ENCODE data around the gene GATC.
A peak's percentile ranks its signal among the peaks of the same experiment; 100 is the strongest.

GATC gene

GRCh38 chr12:120445911-120446843 lies at the start of gene GATC, which contains the start of gene TRIAP1:
Gene GATC (plus strand): TSS chr12:120446444. CDS start chr12:120446481, 37 bp downstream.
Gene TRIAP1 (minus strand): TSS chr12:120446384. CDS start chr12:120446372, 12 bp downstream.
- peak; percentile 31 for DNase-seq

GRCh38 chr12:120397824-120398540 lies 48.3 kb upstream of the GATC start:
- no peak for DNase-seq

GRCh38 chr12:120399531-120399930 lies 46.7 kb upstream of the GATC start:
- no peak for DNase-seq

GRCh38 chr12:120402217-120402616 lies 44.0 kb upstream of the GATC start:
- DNase-seq: no peak

- no peak for DNase-seq
Observed at GRCh38 chr12:120403869-120404268, 42.4 kb upstream of the GATC start.

- DNase-seq: no peak
Observed at GRCh38 chr12:120404271-120404670, 42.0 kb upstream of the GATC start.

- no peak for DNase-seq
Observed at GRCh38 chr12:120406069-120406468, 40.2 kb upstream of the GATC start.

GRCh38 chr12:120406553-120406952 lies 39.7 kb upstream of the GATC start:
- no peak for DNase-seq

- no peak for DNase-seq
Observed at GRCh38 chr12:120408771-120409170, 37.5 kb upstream of the GATC start.

- no peak for DNase-seq
Observed at GRCh38 chr12:120412421-120412820, 33.8 kb upstream of the GATC start.

GRCh38 chr12:120413901-120414695 lies 32.1 kb upstream of the GATC start:
- DNase-seq: no peak

- no peak for DNase-seq
Observed at GRCh38 chr12:120416490-120417216, 29.6 kb upstream of the GATC start.

- no peak for DNase-seq
Observed at GRCh38 chr12:120417917-120418580, 28.2 kb upstream of the GATC start.

GRCh38 chr12:120421701-120422100 lies 24.5 kb upstream of the GATC start:
- DNase-seq: no peak

GRCh38 chr12:120422892-120423456 lies 23.3 kb upstream of the GATC start:
- DNase-seq: no peak

GRCh38 chr12:120425797-120426196 lies 20.4 kb upstream of the GATC start:
- DNase-seq: no peak

GRCh38 chr12:120428597-120429229 lies 17.5 kb upstream of the GATC start:
- DNase-seq: no peak

GRCh38 chr12:120429368-120429767 lies 16.9 kb upstream of the GATC start:
- DNase-seq: no peak

GRCh38 chr12:120432772-120433525 lies 13.3 kb upstream of the GATC start:
- no peak for DNase-seq
